H7 (cell line): ENCODE measurements around the gene PRR5. TPM values are rescaled to one million over a fixed set of nuclear protein-coding genes. Genes with fewer than 3 reads are reported as not detected.

Experiments
- DNase-seq: peaks from one replicate; pipeline ENCODE4 v3.0.0; 2012
- H3K27me3 ChIP-seq: 2 replicates; pipeline ENCODE4 v1.6.0; 2011; ENCODE audit warnings: mild to moderate bottlenecking, low read length; ENCODE audit not compliant: control insufficient read depth, insufficient read depth
- H3K36me3 ChIP-seq: replicated peaks from 2 replicates; pipeline ENCODE4 v1.5.1; 2011; ENCODE audit warnings: low read length; ENCODE audit not compliant: control insufficient read depth, insufficient read depth
- H3K4me3 ChIP-seq: 2 replicates; pipeline ENCODE4 v1.5.1; 2011; ENCODE audit warnings: low read depth, mild to moderate bottlenecking, control low read depth, low read length, moderate library complexity; ENCODE audit not compliant: insufficient read depth
- total RNA-seq: library from RNA; depleted of rRNA; stranded (reverse); fragments of >200 nt; shearing (Covaris generic); gene quantifications from 2 replicates; pipeline ENCODE4 v1.2.3, GENCODE V29; 2014

Gene PRR5
- total RNA-seq, 1 experiment from 2014 or later: 8.4 TPM

DNA sequence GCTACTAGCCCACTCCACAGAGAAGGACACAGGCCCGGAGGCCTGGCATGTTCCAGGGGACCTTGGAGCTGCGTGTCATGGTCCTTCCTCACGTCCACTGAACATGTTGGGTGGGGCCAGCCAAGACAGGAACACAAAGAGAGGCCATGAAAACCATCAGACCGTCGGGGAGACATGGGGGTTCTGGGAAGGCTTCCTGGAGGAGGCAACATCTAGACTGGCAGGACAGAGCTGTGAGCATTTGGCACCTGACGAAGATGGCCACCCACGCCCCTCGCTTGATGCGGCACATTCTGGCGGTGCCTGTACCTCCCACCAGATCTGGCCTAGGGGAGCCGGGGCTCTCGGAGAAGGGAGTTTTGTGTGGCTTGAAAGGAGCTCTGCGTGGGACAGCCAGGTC lies 25.7 kb downstream of the PRR5 start:
- no peak for DNase-seq
- Histone ChIP-seq H3K36me3 (no peaks in the 10 kb centered on the region; the same call in 1 of the 2 replicates), H3K27me3 (no peaks in the 10 kb centered on the region), H3K4me3 (no peak overlapping the region)

GRCh38 chr22:44728761-44729324 lies 26.8 kb downstream of the PRR5 start:
- no peak for DNase-seq
- no peak overlapping the region for H3K4me3 ChIP-seq
- H3K27me3 ChIP-seq: no peaks in the 10 kb centered on the region
- H3K36me3 ChIP-seq: no peaks in the 10 kb centered on the region

GRCh38 chr22:44729391-44730021 lies 27.5 kb downstream of the PRR5 start:
- Histone ChIP-seq H3K27me3 (no peaks in the 10 kb centered on the region), H3K4me3 (no peak overlapping the region), H3K36me3 (no peaks in the 10 kb centered on the region)
- DNase-seq: peak; percentile 55

DNA sequence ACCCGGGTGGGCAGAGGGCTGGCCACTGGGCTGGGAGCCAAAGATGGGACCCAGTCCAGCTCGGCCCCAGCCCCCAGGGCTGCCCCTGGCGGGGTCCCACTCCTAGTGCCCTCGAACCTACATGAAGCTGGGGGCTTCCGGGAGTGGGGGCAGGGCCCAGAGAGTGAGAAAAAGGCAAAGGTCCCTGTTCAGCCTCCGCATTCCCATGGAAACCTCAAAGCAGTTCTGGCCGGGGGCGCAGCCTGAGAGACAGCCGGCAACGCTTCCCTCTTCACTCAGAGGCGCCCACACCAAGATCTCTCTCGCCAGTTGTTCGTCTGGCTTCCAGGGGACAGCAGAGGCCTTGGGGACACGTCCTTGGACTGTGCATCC lies 28.0 kb downstream of the PRR5 start:
- no peak overlapping the region for H3K4me3 ChIP-seq
- DNase-seq: no peak
- H3K27me3 ChIP-seq: no peaks in the 10 kb centered on the region
- H3K36me3 ChIP-seq: no peaks in the 10 kb centered on the region

- DNase-seq: no peak
- no peaks in the 10 kb centered on the region for H3K36me3 ChIP-seq
- H3K27me3 ChIP-seq: no peaks in the 10 kb centered on the region
- no peak overlapping the region for H3K4me3 ChIP-seq
Measured at GRCh38 chr22:44730490-44731356, 28.7 kb downstream of the PRR5 start.

DNA sequence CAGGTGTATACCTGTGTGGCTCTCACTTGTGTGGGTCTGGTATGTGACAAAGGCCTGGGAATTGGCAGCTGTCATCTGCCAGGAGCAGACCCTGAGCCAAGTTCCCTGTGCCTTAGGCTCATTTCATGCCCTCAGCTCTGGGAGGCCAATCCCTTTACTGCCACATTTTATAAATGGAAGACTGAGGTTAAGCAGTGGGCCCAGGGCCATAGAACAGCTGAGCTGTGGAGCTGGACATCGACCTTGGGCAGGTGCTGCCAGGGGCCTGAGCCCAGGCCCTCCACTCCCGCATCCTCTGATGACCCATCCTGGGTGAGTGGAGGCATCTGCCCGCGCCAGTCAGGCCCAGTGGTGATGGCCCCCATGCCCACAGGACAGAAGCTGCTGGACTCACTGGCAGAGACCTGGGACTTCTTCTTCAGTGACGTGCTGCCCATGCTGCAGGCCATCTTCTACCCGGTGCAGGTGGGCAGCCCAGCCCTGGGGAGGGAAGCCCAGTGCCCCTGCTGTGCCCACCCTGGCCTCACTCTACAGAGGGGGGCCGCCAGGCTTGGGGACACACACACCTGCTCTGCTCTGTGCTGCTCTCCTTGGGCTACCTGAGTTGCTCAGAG lies 29.5 kb downstream of the PRR5 start:
- H3K27me3 ChIP-seq: no peaks in the 10 kb centered on the region
- no peak for DNase-seq
- H3K36me3 ChIP-seq: no peaks in the 10 kb centered on the region
- no peak overlapping the region for H3K4me3 ChIP-seq

DNA sequence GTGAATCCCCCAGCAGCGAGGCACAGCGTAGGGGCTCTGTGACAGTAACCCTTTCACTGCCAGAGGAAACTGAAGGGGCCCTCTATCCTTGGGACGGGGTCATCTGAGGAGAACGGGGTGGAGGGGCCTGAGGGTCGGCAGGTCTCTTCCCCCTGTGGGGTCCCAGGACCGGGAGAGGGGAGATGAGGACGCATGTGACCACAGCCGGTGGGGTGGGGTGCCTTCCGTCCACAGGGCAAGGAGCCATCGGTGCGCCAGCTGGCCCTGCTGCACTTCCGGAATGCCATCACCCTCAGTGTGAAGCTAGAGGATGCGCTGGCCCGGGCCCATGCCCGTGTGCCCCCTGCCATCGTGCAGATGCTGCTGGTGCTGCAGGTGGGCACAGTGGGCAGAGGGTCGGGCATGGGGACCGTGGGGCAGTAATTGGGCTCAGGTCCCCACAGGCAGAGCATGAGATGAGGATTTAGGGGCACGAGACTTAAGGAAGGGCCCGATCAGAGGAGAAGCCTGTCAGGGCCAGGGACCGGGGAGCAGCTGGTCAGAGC lies 30.1 kb downstream of the PRR5 start:
- H3K36me3 ChIP-seq: no peaks in the 10 kb centered on the region
- no peaks in the 10 kb centered on the region for H3K27me3 ChIP-seq
- DNase-seq: peak; percentile 68
- no peak overlapping the region for H3K4me3 ChIP-seq

DNA sequence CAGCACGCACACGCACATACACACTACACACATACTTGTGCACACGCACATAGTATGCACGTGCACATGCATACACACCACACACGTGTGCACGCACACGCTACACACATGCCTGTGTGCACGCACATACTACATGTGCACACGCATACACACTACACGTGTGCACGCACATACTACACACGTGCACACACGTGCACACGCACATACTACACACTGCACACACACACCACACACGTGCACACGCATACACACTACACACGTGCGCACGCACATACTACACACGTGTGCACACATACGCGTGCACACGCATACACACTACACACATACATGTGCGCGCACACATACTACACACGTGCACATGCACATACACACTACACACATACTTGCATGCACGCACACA lies 30.7 kb downstream of the PRR5 start:
- H3K4me3 ChIP-seq: no peak overlapping the region
- no peak for DNase-seq
- H3K27me3 ChIP-seq: no peaks in the 10 kb centered on the region
- H3K36me3 ChIP-seq: no peaks in the 10 kb centered on the region

- H3K36me3 ChIP-seq: no peaks in the 10 kb centered on the region
- H3K4me3 ChIP-seq: no peak overlapping the region
- DNase-seq: peak; percentile 55
- no peaks in the 10 kb centered on the region for H3K27me3 ChIP-seq
Measured at GRCh38 chr22:44733426-44734106, 31.6 kb downstream of the PRR5 start.

DNA sequence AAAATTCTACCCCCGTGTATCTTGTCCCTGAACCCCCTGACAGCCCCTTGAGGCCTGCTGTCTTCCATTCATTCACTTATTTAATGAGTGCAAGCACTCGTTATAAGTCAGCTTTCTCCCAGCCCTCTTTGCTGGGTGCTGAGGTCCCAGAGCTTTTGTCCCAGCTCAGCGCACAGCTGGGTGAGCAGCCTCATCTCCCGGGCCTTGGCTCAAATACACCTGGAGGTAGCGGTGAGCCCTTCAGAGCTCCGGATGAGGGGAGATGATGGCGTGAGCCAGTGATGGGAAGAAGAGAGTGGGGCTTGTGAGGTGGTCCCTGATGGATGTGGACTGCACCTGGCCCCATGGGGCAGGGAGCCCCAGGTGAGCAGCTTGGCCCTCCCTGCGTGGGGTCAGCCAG lies 32.3 kb downstream of the PRR5 start:
- DNase-seq: no peak
- Histone ChIP-seq H3K36me3 (no peaks in the 10 kb centered on the region), H3K27me3 (no peaks in the 10 kb centered on the region), H3K4me3 (no peak overlapping the region)

- DNase-seq: peak; percentile 51
- H3K36me3 ChIP-seq: no peaks in the 10 kb centered on the region
- H3K4me3 ChIP-seq: no peak overlapping the region
- H3K27me3 ChIP-seq: no peaks in the 10 kb centered on the region
Measured at GRCh38 chr22:44734801-44735517, 33.0 kb downstream of the PRR5 start.

GRCh38 chr22:44735518-44736428 lies 33.8 kb downstream of the PRR5 start:
- H3K36me3 ChIP-seq: no peaks in the 10 kb centered on the region
- DNase-seq: peak; percentile 98

More at GRCh38 chr22:44735518-44736428, 33.8 kb downstream of the PRR5 start:
- no peak overlapping the region for H3K4me3 ChIP-seq
- H3K27me3 ChIP-seq: no peaks in the 10 kb centered on the region
